Endothelial cell of umbilical vein (primary cell): Measurements from ENCODE around the gene TBPL1.

Experiments used
- EZH2 ChIP-seq: IDR thresholded peaks from 2 replicates; pipeline ENCODE4 v1.6.1; 2012; ENCODE audit warnings: borderline replicate concordance, low read depth, mild to moderate bottlenecking, moderate library complexity, low read length, inconsistent platforms; ENCODE audit not compliant: severe bottlenecking
- FOS ChIP-seq: IDR thresholded peaks from 2 replicates; pipeline ENCODE4 v1.6.1; 2011; ENCODE audit warnings: mild to moderate bottlenecking, low read length, moderate library complexity, borderline replicate concordance; ENCODE audit not compliant: insufficient read depth
- GATA2 ChIP-seq: IDR thresholded peaks from 2 replicates; pipeline ENCODE4 v1.7.0; 2011; ENCODE audit warnings: low read depth, mild to moderate bottlenecking, moderate library complexity, mixed read lengths, low read length; ENCODE audit not compliant: insufficient read length, insufficient read depth
- JUN ChIP-seq: IDR thresholded peaks from 2 replicates; pipeline ENCODE4 v1.6.1; 2011; ENCODE audit warnings: borderline replicate concordance, low read depth; ENCODE audit not compliant: insufficient read length, insufficient read depth
- MAX ChIP-seq: IDR thresholded peaks from 2 replicates; pipeline ENCODE4 v1.6.1; 2011; ENCODE audit not compliant: insufficient read depth, insufficient read length
- POLR2A ChIP-seq: IDR thresholded peaks from 2 replicates; pipeline ENCODE4 v1.6.1; 2012; ENCODE audit warnings: low read depth, mild to moderate bottlenecking, control low read depth, low read length
- POLR2AphosphoS5 ChIP-seq: IDR thresholded peaks from 2 replicates; pipeline ENCODE4 v1.6.1; 2012; ENCODE audit warnings: low read depth, mild to moderate bottlenecking, control low read depth, low read length, moderate library complexity; ENCODE audit not compliant: insufficient read depth
- TF ChIP-seq, protein P1 (sequence below), 2 donors: IDR thresholded peaks; 1 replicate in 1 of 2; 2 replicates in 1 of 2; pipeline ENCODE4 v1.5.1; 2011; ENCODE audit warnings: low read length in 2 of 2, mild to moderate bottlenecking in 2 of 2, moderate library complexity in 2 of 2, control low read depth in 1 of 2, inconsistent platforms in 1 of 2, low read depth in 1 of 2; ENCODE audit not compliant: insufficient read depth in 1 of 2; ENCODE audit errors: extremely low read depth in 1 of 2

GRCh38 chr6:133961831-133962230, 8.8 kb downstream of the TBPL1 start:
- TF ChIP-seq, protein P1, sequence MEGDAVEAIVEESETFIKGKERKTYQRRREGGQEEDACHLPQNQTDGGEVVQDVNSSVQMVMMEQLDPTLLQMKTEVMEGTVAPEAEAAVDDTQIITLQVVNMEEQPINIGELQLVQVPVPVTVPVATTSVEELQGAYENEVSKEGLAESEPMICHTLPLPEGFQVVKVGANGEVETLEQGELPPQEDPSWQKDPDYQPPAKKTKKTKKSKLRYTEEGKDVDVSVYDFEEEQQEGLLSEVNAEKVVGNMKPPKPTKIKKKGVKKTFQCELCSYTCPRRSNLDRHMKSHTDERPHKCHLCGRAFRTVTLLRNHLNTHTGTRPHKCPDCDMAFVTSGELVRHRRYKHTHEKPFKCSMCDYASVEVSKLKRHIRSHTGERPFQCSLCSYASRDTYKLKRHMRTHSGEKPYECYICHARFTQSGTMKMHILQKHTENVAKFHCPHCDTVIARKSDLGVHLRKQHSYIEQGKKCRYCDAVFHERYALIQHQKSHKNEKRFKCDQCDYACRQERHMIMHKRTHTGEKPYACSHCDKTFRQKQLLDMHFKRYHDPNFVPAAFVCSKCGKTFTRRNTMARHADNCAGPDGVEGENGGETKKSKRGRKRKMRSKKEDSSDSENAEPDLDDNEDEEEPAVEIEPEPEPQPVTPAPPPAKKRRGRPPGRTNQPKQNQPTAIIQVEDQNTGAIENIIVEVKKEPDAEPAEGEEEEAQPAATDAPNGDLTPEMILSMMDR (IDR thresholded peaks at IDR 0.05; ENCODE audit: extremely low read depth in 1 of 2, insufficient read depth in 1 of 2, low read depth in 1 of 2, low read length in 2 of 2): no peak
- TF ChIP-seq MAX (no peak), POLR2A (no peak), POLR2AphosphoS5 (no peak), GATA2 (no peak), EZH2 (no peak), FOS (no peak), JUN (no peak)
